Prostate gland (tissue), 2 donors: ENCODE data around the gene YEATS4. TPM values are rescaled to one million over a fixed set of nuclear protein-coding genes. Genes with fewer than 3 reads are reported as not detected.

Experiments used
- DNase-seq: peaks from one replicate; pipeline ENCODE4 v3.0.0-alpha.2; 2019; ENCODE audit warnings: low spot score
- H3K27ac ChIP-seq, 2 donors: fragments of 200-600 bp; sonication (generic); 2 replicates each; pipeline ENCODE4 v1.5.1; 2017 to 2019
- H3K27me3 ChIP-seq: fragments of 200-600 bp; sonication (generic); replicated peaks from 2 replicates; pipeline ENCODE4 v1.5.1; 2019; ENCODE audit not compliant: insufficient read depth
- H3K36me3 ChIP-seq, 2 donors: fragments of 200-600 bp; sonication (generic); 1 replicate in 1 of 2; 2 replicates in 1 of 2; pipeline versions ENCODE4 v1.5.1 to v1.8.1; 2017 to 2019
- H3K4me1 ChIP-seq: fragments of 200-600 bp; sonication (generic); replicated peaks from 2 replicates; pipeline ENCODE4 v1.5.1; 2019
- H3K4me3 ChIP-seq, 2 donors: fragments of 200-600 bp; sonication (generic); 2 replicates each; pipeline ENCODE4 v1.5.1; 2017 to 2019
- H3K9me3 ChIP-seq: fragments of 200-600 bp; sonication (generic); 2 replicates; pipeline ENCODE4 v1.5.1; 2017
- CTCF ChIP-seq, 4 experiments: fragments of 200-600 bp in 2 of 4; fragments of 450-650 bp in 2 of 4; sonication (generic) in 2 of 4; IDR thresholded peaks; 1 replicate in 3 of 4; 2 replicates in 1 of 4; pipeline ENCODE4 v1.5.1; 2016 to 2019; ENCODE audit warnings: antibody characterized with exemption in 4 of 4, mild to moderate bottlenecking in 2 of 4, moderate library complexity in 2 of 4
- POLR2A ChIP-seq: fragments of 450-650 bp; IDR thresholded peaks from one replicate; pipeline ENCODE4 v1.6.1; 2016; ENCODE audit warnings: antibody characterized with exemption, mild to moderate bottlenecking
- POLR2AphosphoS5 ChIP-seq: sonication (generic); formaldehyde crosslinking; IDR thresholded peaks from one replicate; pipeline ENCODE4 v1.6.1; 2017; ENCODE audit warnings: antibody characterized with exemption
- WGBS: methylation state at CpG from one replicate; pipeline ENCODE4 v1.1.5; 2018; 5-methylcytosine and 5-hydroxymethylcytosine counted together
- intact Hi-C: fragments of 100-400 bp; cut with DNase I; formaldehyde crosslinking; loops from one replicate; pipeline ENCODE4 v1.14.2; 2022
- total RNA-seq, 2 donors: library from RNA; depleted of rRNA; stranded (reverse); fragments of >200 nt; gene quantifications; one replicate each; pipeline ENCODE4 v1.1.0, GENCODE V29; 2016

The YEATS4 gene
- total RNA-seq, 2 donors from 2014 or later, result 29.0 to 57.4 TPM

DNA sequence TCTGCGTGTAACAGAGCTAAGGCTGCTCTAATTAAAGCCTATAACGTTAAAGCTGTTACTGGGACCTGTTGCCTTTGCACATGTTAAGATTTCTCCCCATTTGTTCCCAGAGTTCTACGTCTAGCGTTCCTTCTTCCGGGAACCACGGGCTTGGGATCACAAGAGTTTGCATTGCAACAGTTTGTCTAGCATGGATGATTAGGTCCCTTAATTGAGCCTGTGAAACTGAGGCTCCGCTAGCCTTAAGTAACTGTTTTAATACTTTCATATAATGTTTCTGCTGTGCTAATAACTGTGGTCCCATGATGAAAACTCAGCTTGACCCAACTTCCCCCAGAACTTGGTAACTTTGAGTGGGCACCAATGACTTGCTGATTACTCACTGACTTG lies 28.0 kb upstream of the YEATS4 start:
- H3K27ac ChIP-seq, result peak overlapping the region; percentile 39 to 60
- no peak for DNase-seq

DNA sequence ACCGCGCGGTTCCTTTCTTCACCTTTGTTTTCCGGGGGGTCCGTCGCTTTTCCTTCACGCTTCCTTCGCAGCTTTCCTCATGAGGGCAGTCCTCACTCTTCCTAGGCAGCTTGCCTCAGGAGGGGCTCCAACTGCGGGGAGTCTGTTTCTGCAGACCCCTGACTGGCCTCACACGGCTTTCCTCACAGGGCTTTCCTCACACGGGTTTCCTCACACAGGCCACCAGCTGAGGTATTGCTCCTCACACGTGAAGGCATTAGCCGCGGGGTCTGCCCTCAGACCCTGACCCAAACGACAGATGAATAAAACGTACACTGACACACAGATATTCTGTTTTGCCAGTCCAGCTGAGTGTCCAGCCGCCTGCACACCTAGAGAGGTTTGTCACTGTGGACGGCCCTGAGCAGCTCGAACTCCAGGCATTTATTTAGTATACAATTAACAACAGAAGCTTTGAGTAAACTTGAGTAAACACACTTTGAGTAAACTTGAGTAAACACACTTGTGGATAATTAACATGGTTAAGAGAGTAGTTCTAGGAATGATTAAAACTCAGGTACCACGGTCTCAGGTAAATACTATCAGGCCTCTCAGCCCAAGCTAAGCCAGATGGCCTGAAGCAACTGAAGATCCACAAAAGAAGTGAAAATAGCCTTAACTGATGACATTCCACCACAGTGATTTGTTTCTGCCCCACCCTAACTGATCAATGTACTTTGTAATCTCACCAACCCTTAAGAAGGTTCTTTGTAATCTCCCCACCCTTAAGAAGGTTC lies 27.4 kb upstream of the YEATS4 start:
- no peak for TF ChIP-seq POLR2AphosphoS5
- no peak for TF ChIP-seq POLR2A
- no peak for TF ChIP-seq CTCF (IDR thresholded peaks at IDR 0.05)
- no peak for DNase-seq
- Histone ChIP-seq H3K27me3 (no peaks in the 10 kb centered on the region), H3K4me1 (peaks cover 3% of the 10 kb centered on the region), H3K9me3 (no peaks in the 10 kb centered on the region), H3K36me3 (no peaks in the 10 kb centered on the region), H3K4me3 (no peak overlapping the region), H3K27ac (peak overlapping the region in 1 of 2 donors; percentile 60)
- WGBS, result 74% methylated on average over 20 of the region's 20 CpGs
- intact Hi-C loops, result no loop called here

More for the DNA sequence above, 28.0 kb upstream of the YEATS4 start:
- Histone ChIP-seq H3K4me3 (peak overlapping the region; percentile 15 to 34), H3K4me1 (peaks cover 3% of the 10 kb centered on the region), H3K27me3 (no peaks in the 10 kb centered on the region), H3K9me3 (no peaks in the 10 kb centered on the region), H3K36me3 (no peaks in the 10 kb centered on the region)
- no peak for TF ChIP-seq POLR2A
- no peak for TF ChIP-seq POLR2AphosphoS5
- TF ChIP-seq CTCF (IDR thresholded peaks at IDR 0.05), result no peak
- intact Hi-C loops, result no loop called here
- 21% methylated on average over 7 of the region's 7 CpGs for WGBS

GRCh38 chr12:69332815-69333358 lies 26.7 kb upstream of the YEATS4 start:
- no peak overlapping the region for H3K4me3 ChIP-seq
- no peak for TF ChIP-seq POLR2AphosphoS5
- no peak for TF ChIP-seq POLR2A
- TF ChIP-seq CTCF (IDR thresholded peaks at IDR 0.05), result no peak
- intact Hi-C loops, result no loop called here

GRCh38 chr12:69334158-69334557 lies 25.4 kb upstream of the YEATS4 start:
- no peak for TF ChIP-seq POLR2A
- TF ChIP-seq POLR2AphosphoS5, result no peak
- TF ChIP-seq CTCF (IDR thresholded peaks at IDR 0.05), result no peak
- DNase-seq, result no peak
- Histone ChIP-seq H3K27me3 (no peaks in the 10 kb centered on the region), H3K4me3 (no peak overlapping the region), H3K4me1 (peaks cover 3% of the 10 kb centered on the region), H3K36me3 (no peaks in the 10 kb centered on the region), H3K27ac (no peak overlapping the region), H3K9me3 (no peaks in the 10 kb centered on the region)
- intact Hi-C loops, result no loop called here

More at GRCh38 chr12:69332815-69333358, 26.7 kb upstream of the YEATS4 start:
- Histone ChIP-seq H3K36me3 (no peaks in the 10 kb centered on the region), H3K9me3 (no peaks in the 10 kb centered on the region), H3K27ac (peak overlapping the region in 1 of 2 donors; percentile 26), H3K27me3 (no peaks in the 10 kb centered on the region), H3K4me1 (peaks cover 3% of the 10 kb centered on the region)
- WGBS, result 80% methylated on average over 6 of the region's 6 CpGs
- no peak for DNase-seq
